ENCODE measurements around the gene ZYX.
A peak's percentile ranks its signal among the peaks of the same experiment; 100 is the strongest.

The ZYX gene

GRCh38 chr7:143380646-143381426 is at the start of gene ZYX:
Gene ZYX, plus strand, starts transcription at chr7:143381345. Its CDS starts 227 bp downstream, at chr7:143381572.
- DNase-seq = peak; percentile 88

GRCh38 chr7:143334244-143334643 is 46.9 kb upstream of the ZYX start:
- no peak for DNase-seq

GRCh38 chr7:143337216-143337615 is 43.9 kb upstream of the ZYX start:
- DNase-seq = no peak

- DNase-seq = no peak
These were observed 39.3 kb upstream of the ZYX start for GRCh38 chr7:143341842-143342241.

- no peak for DNase-seq
These were observed 37.5 kb upstream of the ZYX start for GRCh38 chr7:143343596-143343995.

GRCh38 chr7:143345428-143345900 is 35.7 kb upstream of the ZYX start:
- peak; percentile 70 for DNase-seq

GRCh38 chr7:143346018-143346417 is 35.1 kb upstream of the ZYX start:
- no peak for DNase-seq

- DNase-seq = no peak
These were observed 33.2 kb upstream of the ZYX start for GRCh38 chr7:143347950-143348349.

- no peak for DNase-seq
These were observed 30.1 kb upstream of the ZYX start for GRCh38 chr7:143351060-143351459.

- DNase-seq = no peak
These were observed 29.6 kb upstream of the ZYX start for GRCh38 chr7:143351574-143351973.

- no peak for DNase-seq
These were observed 28.6 kb upstream of the ZYX start for GRCh38 chr7:143352531-143353002.

GRCh38 chr7:143354376-143354775 is 26.8 kb upstream of the ZYX start:
- DNase-seq = no peak

GRCh38 chr7:143354965-143355364 is 26.2 kb upstream of the ZYX start:
- DNase-seq = no peak

GRCh38 chr7:143355450-143356385 is 25.4 kb upstream of the ZYX start:
- no peak for DNase-seq

- DNase-seq = no peak
These were observed 24.6 kb upstream of the ZYX start for GRCh38 chr7:143356414-143357050.

GRCh38 chr7:143358626-143359025 is 22.5 kb upstream of the ZYX start:
- no peak for DNase-seq

GRCh38 chr7:143359771-143360353 is 21.3 kb upstream of the ZYX start:
- DNase-seq = no peak

GRCh38 chr7:143360788-143361551 is 20.2 kb upstream of the ZYX start:
- DNase-seq = no peak

- DNase-seq = no peak
These were observed 19.5 kb upstream of the ZYX start for GRCh38 chr7:143361552-143362130.

GRCh38 chr7:143362131-143363015 is 18.8 kb upstream of the ZYX start, which contains the start of gene FAM131B:
Gene FAM131B, minus strand, starts transcription at chr7:143362713. Its CDS starts 110 bp downstream, at chr7:143362603.
- DNase-seq = peak; percentile 44
